GM12801 (cell line): ENCODE data around the gene LMAN2.

ENCODE experiments used
- CTCF ChIP-seq: IDR thresholded peaks from one replicate; pipeline ENCODE4 v1.5.1; 2011; ENCODE audit warnings: control low read depth; ENCODE audit not compliant: insufficient read length; ENCODE audit errors: extremely low read depth

Gene LMAN2

GRCh38 chr5:177332031-177332895 lies 19.2 kb downstream of the LMAN2 start:
- no peak for TF ChIP-seq CTCF

- TF ChIP-seq CTCF, result no peak
Observed at GRCh38 chr5:177330991-177331842, 20.3 kb downstream of the LMAN2 start.

GRCh38 chr5:177329883-177330282 lies 21.6 kb downstream of the LMAN2 start:
- no peak for TF ChIP-seq CTCF

GRCh38 chr5:177328545-177329231 lies 22.8 kb downstream of the LMAN2 start:
- TF ChIP-seq CTCF, result no peak

GRCh38 chr5:177327539-177328522 lies 23.6 kb downstream of the LMAN2 start:
- TF ChIP-seq CTCF, result no peak

- TF ChIP-seq CTCF, result no peak
Observed at GRCh38 chr5:177325868-177326381, 25.5 kb downstream of the LMAN2 start.
